ENCODE measurements around the gene RIPOR2.

The RIPOR2 gene

GRCh38 chr6:24836109-24836508 lies 99.7 kb downstream of the RIPOR2 start:
- peaks cover 92% of the 10 kb centered on the region for H3K36me3 Mint-ChIP-seq (ENCODE audit: insufficient read depth)
- no peaks in the 10 kb centered on the region for H3K9me3 Mint-ChIP-seq
- H3K27me3 Mint-ChIP-seq: no peaks in the 10 kb centered on the region
- ATAC-seq (replicated peaks; ENCODE audit: extremely low read depth, poor library complexity, severe bottlenecking) (no peak), DNase-seq (ENCODE audit: low spot score in 2 of 2) (no peak)
- H3K4me1 Mint-ChIP-seq: peaks cover 28% of the 10 kb centered on the region
- H3K27ac Mint-ChIP-seq (ENCODE audit: low read depth): peak overlapping the region; percentile 78
- H3K4me3 Mint-ChIP-seq: no peak overlapping the region

GRCh38 chr6:24833711-24834386 lies 101.9 kb downstream of the RIPOR2 start:
- Mint-ChIP-seq H3K4me3 (no peak overlapping the region), H3K4me1 (peaks cover 32% of the 10 kb centered on the region), H3K27ac (ENCODE audit: low read depth) (peak overlapping the region; percentile 57), H3K36me3 (ENCODE audit: insufficient read depth) (peaks cover 90% of the 10 kb centered on the region), H3K9me3 (no peaks in the 10 kb centered on the region), H3K27me3 (no peaks in the 10 kb centered on the region)
- DNase-seq (ENCODE audit: low spot score in 2 of 2) (no peak), ATAC-seq (replicated peaks; ENCODE audit: extremely low read depth, poor library complexity, severe bottlenecking) (no peak)

GRCh38 chr6:24832794-24833193 lies 103.0 kb downstream of the RIPOR2 start:
- ATAC-seq (replicated peaks; ENCODE audit: extremely low read depth, poor library complexity, severe bottlenecking) (no peak), DNase-seq (ENCODE audit: low spot score in 2 of 2) (no peak)
- Mint-ChIP-seq H3K36me3 (ENCODE audit: insufficient read depth) (peaks cover 92% of the 10 kb centered on the region), H3K4me3 (no peak overlapping the region), H3K4me1 (peaks cover 30% of the 10 kb centered on the region), H3K27me3 (no peaks in the 10 kb centered on the region), H3K9me3 (no peaks in the 10 kb centered on the region), H3K27ac (ENCODE audit: low read depth) (peak overlapping the region; percentile 19)

- ATAC-seq (replicated peaks; ENCODE audit: extremely low read depth, poor library complexity, severe bottlenecking): no peak
- no peak for DNase-seq (ENCODE audit: low spot score in 2 of 2)
- no peaks in the 10 kb centered on the region for H3K9me3 Mint-ChIP-seq
- no peaks in the 10 kb centered on the region for H3K27me3 Mint-ChIP-seq
- peaks cover 37% of the 10 kb centered on the region for H3K4me1 Mint-ChIP-seq
- peak overlapping the region; percentile 39 for H3K27ac Mint-ChIP-seq (ENCODE audit: low read depth)
- H3K4me3 Mint-ChIP-seq: no peak overlapping the region
- H3K36me3 Mint-ChIP-seq (ENCODE audit: insufficient read depth): peaks cover 92% of the 10 kb centered on the region
These were observed 103.7 kb downstream of the RIPOR2 start for GRCh38 chr6:24831771-24832716.

- H3K4me1 Mint-ChIP-seq: peaks cover 31% of the 10 kb centered on the region
- no peaks in the 10 kb centered on the region for H3K9me3 Mint-ChIP-seq
- H3K27me3 Mint-ChIP-seq: no peaks in the 10 kb centered on the region
- no peak for DNase-seq (ENCODE audit: low spot score in 2 of 2)
- peaks cover 92% of the 10 kb centered on the region for H3K36me3 Mint-ChIP-seq (ENCODE audit: insufficient read depth)
- peak overlapping the region; percentile 32 for H3K27ac Mint-ChIP-seq (ENCODE audit: low read depth)
- no peak for ATAC-seq (replicated peaks; ENCODE audit: extremely low read depth, poor library complexity, severe bottlenecking)
- H3K4me3 Mint-ChIP-seq: no peak overlapping the region
These were observed 106.1 kb downstream of the RIPOR2 start for GRCh38 chr6:24829657-24830056.

GRCh38 chr6:24827970-24828369 lies 107.8 kb downstream of the RIPOR2 start:
- H3K9me3 Mint-ChIP-seq: no peaks in the 10 kb centered on the region
- peak overlapping the region; percentile 55 for H3K27ac Mint-ChIP-seq (ENCODE audit: low read depth)
- ATAC-seq (replicated peaks; ENCODE audit: extremely low read depth, poor library complexity, severe bottlenecking) (no peak), DNase-seq (ENCODE audit: low spot score in 2 of 2) (no peak)
- H3K4me3 Mint-ChIP-seq: no peak overlapping the region
- no peaks in the 10 kb centered on the region for H3K27me3 Mint-ChIP-seq
- peaks cover 92% of the 10 kb centered on the region for H3K36me3 Mint-ChIP-seq (ENCODE audit: insufficient read depth)
- H3K4me1 Mint-ChIP-seq: peaks cover 23% of the 10 kb centered on the region

- H3K27me3 Mint-ChIP-seq: no peaks in the 10 kb centered on the region
- no peak overlapping the region for H3K4me3 Mint-ChIP-seq
- ATAC-seq (replicated peaks; ENCODE audit: extremely low read depth, poor library complexity, severe bottlenecking): no peak
- peaks cover 91% of the 10 kb centered on the region for H3K36me3 Mint-ChIP-seq (ENCODE audit: insufficient read depth)
- H3K9me3 Mint-ChIP-seq: no peaks in the 10 kb centered on the region
- DNase-seq (ENCODE audit: low spot score in 2 of 2): no peak
- H3K27ac Mint-ChIP-seq (ENCODE audit: low read depth): peak overlapping the region; percentile 55
- H3K4me1 Mint-ChIP-seq: peaks cover 23% of the 10 kb centered on the region
These were observed 108.6 kb downstream of the RIPOR2 start for GRCh38 chr6:24827162-24827561.

- peaks cover 21% of the 10 kb centered on the region for H3K4me1 Mint-ChIP-seq
- H3K27ac Mint-ChIP-seq (ENCODE audit: low read depth): no peak overlapping the region
- no peak for DNase-seq (ENCODE audit: low spot score in 2 of 2)
- H3K9me3 Mint-ChIP-seq: no peaks in the 10 kb centered on the region
- peaks cover 93% of the 10 kb centered on the region for H3K36me3 Mint-ChIP-seq (ENCODE audit: insufficient read depth)
- no peaks in the 10 kb centered on the region for H3K27me3 Mint-ChIP-seq
- ATAC-seq (replicated peaks; ENCODE audit: extremely low read depth, poor library complexity, severe bottlenecking): no peak
- H3K4me3 Mint-ChIP-seq: no peak overlapping the region
These were observed 110.6 kb downstream of the RIPOR2 start for GRCh38 chr6:24825130-24825630.

- Mint-ChIP-seq H3K36me3 (ENCODE audit: insufficient read depth) (peaks cover 89% of the 10 kb centered on the region), H3K27me3 (no peaks in the 10 kb centered on the region), H3K4me1 (peaks cover 22% of the 10 kb centered on the region), H3K4me3 (no peak overlapping the region), H3K27ac (ENCODE audit: low read depth) (peak overlapping the region; percentile 75), H3K9me3 (no peaks in the 10 kb centered on the region)
- ATAC-seq (replicated peaks; ENCODE audit: extremely low read depth, poor library complexity, severe bottlenecking) (no peak), DNase-seq (ENCODE audit: low spot score in 2 of 2) (no peak)
These were observed 111.4 kb downstream of the RIPOR2 start for GRCh38 chr6:24824142-24824938.

GRCh38 chr6:24823185-24823584 lies 112.6 kb downstream of the RIPOR2 start:
- H3K27ac Mint-ChIP-seq (ENCODE audit: low read depth): no peak overlapping the region
- no peaks in the 10 kb centered on the region for H3K9me3 Mint-ChIP-seq
- ATAC-seq (replicated peaks; ENCODE audit: extremely low read depth, poor library complexity, severe bottlenecking): no peak

GRCh38 chr6:24822696-24823095 lies 113.1 kb downstream of the RIPOR2 start:
- H3K36me3 Mint-ChIP-seq (ENCODE audit: insufficient read depth): peaks cover 89% of the 10 kb centered on the region
- DNase-seq (ENCODE audit: low spot score in 2 of 2) (no peak), ATAC-seq (replicated peaks; ENCODE audit: extremely low read depth, poor library complexity, severe bottlenecking) (no peak)
- H3K27me3 Mint-ChIP-seq: no peaks in the 10 kb centered on the region
- H3K4me1 Mint-ChIP-seq: peaks cover 23% of the 10 kb centered on the region
- H3K9me3 Mint-ChIP-seq: no peaks in the 10 kb centered on the region
- no peak overlapping the region for H3K27ac Mint-ChIP-seq (ENCODE audit: low read depth)
- H3K4me3 Mint-ChIP-seq: no peak overlapping the region

More at GRCh38 chr6:24823185-24823584, 112.6 kb downstream of the RIPOR2 start:
- Mint-ChIP-seq H3K4me3 (no peak overlapping the region), H3K27me3 (no peaks in the 10 kb centered on the region), H3K36me3 (ENCODE audit: insufficient read depth) (peaks cover 89% of the 10 kb centered on the region), H3K4me1 (peaks cover 27% of the 10 kb centered on the region)
- DNase-seq (ENCODE audit: low spot score in 2 of 2): no peak

- no peaks in the 10 kb centered on the region for H3K9me3 Mint-ChIP-seq
- no peak overlapping the region for H3K4me3 Mint-ChIP-seq
- no peak overlapping the region for H3K27ac Mint-ChIP-seq (ENCODE audit: low read depth)
- H3K27me3 Mint-ChIP-seq: no peaks in the 10 kb centered on the region
- H3K36me3 Mint-ChIP-seq (ENCODE audit: insufficient read depth): peaks cover 85% of the 10 kb centered on the region
- H3K4me1 Mint-ChIP-seq: peaks cover 15% of the 10 kb centered on the region
- DNase-seq (ENCODE audit: low spot score in 2 of 2) (no peak), ATAC-seq (replicated peaks; ENCODE audit: extremely low read depth, poor library complexity, severe bottlenecking) (no peak)
These were observed 113.8 kb downstream of the RIPOR2 start for GRCh38 chr6:24821860-24822444.

All from central memory CD8-positive, alpha-beta T cell (primary cell).